ENCODE measurements around the gene TOP3A.

GRCh38 chr17:18237461-18237860, 77.3 kb downstream of the TOP3A start:
- TF ChIP-seq CTCF (IDR thresholded peaks at IDR 0.05; ENCODE audit: low read depth, low read length) (no peak), POLR2A (IDR thresholded peaks at IDR 0.05; ENCODE audit: extremely low read depth, insufficient read length) (no peak)

All from NB4 (cell line).